OCI-LY7 (cell line): Measurements from ENCODE around the gene CATSPER1. TPM values are rescaled to one million over a fixed set of nuclear protein-coding genes. Genes with fewer than 3 reads are reported as not detected.

Source experiments
- BruUV-seq: library from RNA; stranded (reverse); fragments of 400-500 nt; replicated peaks from 2 replicates; lab custom pipeline; 2021; lab: Mats Ljungman, UMichigan
- CTCF ChIA-PET: fragments of 300-600 bp; sonication (Branson Sonifier 250); formaldehyde crosslinking; loops from one replicate; lab custom pipeline; 2022; ENCODE audit warnings: antibody characterized with exemption; ENCODE audit not compliant: unreplicated experiment; lab: Charles Lee
- POLR2A ChIA-PET: fragments of 300-600 bp; sonication (Branson Sonifier 250); formaldehyde crosslinking; loops from one replicate; lab custom pipeline; 2022; ENCODE audit warnings: antibody characterized with exemption; lab: Charles Lee
- DNase-seq: peaks from one replicate; pipeline ENCODE4 v3.0.0-alpha.2; 2015; ENCODE audit warnings: low spot score
- H2AFZ ChIP-seq: fragments of 200-600 bp; sonication (generic), shearing (Covaris generic); 2 replicates; pipeline ENCODE4 v1.6.1; 2014; ENCODE audit warnings: mild to moderate bottlenecking, antibody characterized with exemption, low read length, moderate library complexity
- H3K27ac ChIP-seq: fragments of 200-600 bp; sonication (generic); 2 replicates; pipeline ENCODE4 v1.5.1; 2014; ENCODE audit warnings: mixed run types, low read depth, mild to moderate bottlenecking, moderate library complexity, low read length, inconsistent platforms; ENCODE audit not compliant: poor library complexity, severe bottlenecking
- H3K36me3 ChIP-seq: fragments of 200-600 bp; sonication (generic); 2 replicates; pipeline ENCODE4 v1.6.1; 2014; ENCODE audit warnings: mild to moderate bottlenecking, antibody characterized with exemption, low read length, moderate library complexity, mixed read lengths; ENCODE audit not compliant: insufficient read depth
- H3K4me1 ChIP-seq: fragments of 200-600 bp; sonication (generic); 2 replicates; pipeline ENCODE4 v1.5.1; 2014; ENCODE audit warnings: mild to moderate bottlenecking, low read length; ENCODE audit not compliant: insufficient read depth, poor library complexity, severe bottlenecking
- H3K4me2 ChIP-seq: fragments of 200-600 bp; sonication (generic); 2 replicates; pipeline ENCODE4 v1.6.1; 2014; ENCODE audit warnings: mild to moderate bottlenecking, low read length
- H3K4me3 ChIP-seq: fragments of 200-600 bp; sonication (generic); 2 replicates; pipeline ENCODE4 v1.5.1; 2014; ENCODE audit warnings: mild to moderate bottlenecking, low read depth, low read length; ENCODE audit not compliant: poor library complexity, severe bottlenecking
- H3K79me2 ChIP-seq: fragments of 200-600 bp; sonication (generic); 2 replicates; pipeline ENCODE4 v1.6.1; 2016; ENCODE audit warnings: low read depth, mild to moderate bottlenecking, low read length, moderate library complexity, mixed read lengths; ENCODE audit not compliant: insufficient read depth
- H3K9me2 ChIP-seq: fragments of 200-600 bp; sonication (generic); 2 replicates; pipeline ENCODE4 v1.6.1; 2016; ENCODE audit warnings: mild to moderate bottlenecking, low read length, mixed read lengths; ENCODE audit not compliant: insufficient read depth
- H3K9me3 ChIP-seq: fragments of 200-600 bp; sonication (generic); 2 replicates; pipeline ENCODE4 v1.6.1; 2014; ENCODE audit warnings: mild to moderate bottlenecking, mixed run types, low read length, mixed read lengths
- H4K20me1 ChIP-seq: fragments of 200-600 bp; sonication (generic); 2 replicates; pipeline ENCODE4 v1.6.1; 2014; ENCODE audit warnings: mild to moderate bottlenecking, antibody characterized with exemption, low read length, moderate library complexity, mixed read lengths; ENCODE audit not compliant: insufficient read depth
- EZH2phosphoT487 ChIP-seq: fragments of 200-600 bp; sonication (generic); IDR thresholded peaks from 2 replicates; pipeline ENCODE4 v1.6.1; 2018; ENCODE audit warnings: low read depth, borderline replicate concordance, mild to moderate bottlenecking, mixed run types, antibody characterized with exemption, low read length, moderate library complexity, mixed read lengths
- intact Hi-C: fragments of 100-400 bp; cut with micrococcal nuclease; formaldehyde crosslinking; loops from one replicate; pipeline ENCODE4 v1.10.0; 2022; ENCODE audit not compliant: unreplicated experiment
- total RNA-seq, 2 experiments: library from RNA; depleted of rRNA in 1 of 2; stranded (reverse); fragments of >200 nt in 1 of 2; shearing (Covaris generic) in 1 of 2; gene quantifications; 2 replicates each; pipeline ENCODE4 v1.2.3, GENCODE V29; 2014 to 2022
- TF ChIP-seq, protein P1 (sequence below): fragments of 200-600 bp; sonication (generic); conservative IDR thresholded peaks from 2 replicates; pipeline ENCODE4 v1.5.1; 2014; ENCODE audit warnings: mild to moderate bottlenecking, antibody characterized with exemption, low read length, moderate library complexity, mixed read lengths

The CATSPER1 gene
- total RNA-seq, 2 experiments from 2014 or later = not detected

DNA sequence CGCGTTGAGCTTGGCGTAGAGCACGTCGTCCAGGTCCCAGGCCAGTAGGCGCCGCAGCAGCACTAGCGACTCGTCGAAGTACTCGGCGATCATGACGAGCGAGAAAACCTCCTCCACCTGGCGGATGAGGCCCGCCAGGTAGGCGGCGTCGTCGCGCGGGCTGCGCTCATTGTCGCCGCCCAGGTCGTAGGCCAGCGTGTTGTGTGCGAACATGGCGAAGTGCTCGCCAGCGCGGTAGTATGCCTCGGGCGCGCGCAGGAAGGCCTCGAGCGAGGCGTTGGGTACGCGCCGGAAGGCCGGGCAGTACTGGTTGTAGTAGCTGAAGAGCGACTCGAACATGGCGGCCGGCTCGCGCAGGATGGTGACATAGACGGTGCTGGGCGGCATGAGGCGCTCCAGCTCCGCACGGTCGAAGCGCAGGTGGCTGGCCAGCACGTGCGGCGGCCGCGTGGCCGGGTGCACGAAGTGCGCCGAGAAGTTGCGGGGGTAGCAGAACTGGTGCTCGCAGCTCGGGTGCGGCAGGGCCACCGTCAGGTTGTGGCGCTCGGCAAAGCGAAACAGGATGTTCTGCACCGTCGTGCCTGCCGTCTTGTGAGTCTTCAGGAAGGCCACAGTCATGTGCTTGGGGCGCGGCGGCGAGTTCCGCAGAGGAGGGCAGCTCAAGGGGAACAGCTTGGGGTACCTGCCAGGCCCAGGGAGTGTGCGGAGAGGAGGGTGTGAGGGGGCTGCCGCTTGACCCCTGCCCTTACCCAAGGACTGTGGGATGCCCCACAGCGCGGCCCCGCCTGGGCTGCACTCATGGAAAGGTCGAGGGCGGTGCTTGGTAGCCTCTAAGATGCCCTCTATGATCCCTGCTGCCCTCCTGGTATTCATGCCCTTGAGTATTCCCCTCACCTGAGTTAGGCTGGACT lies 17.0 kb upstream of the CATSPER1 start:
- no peaks in the 10 kb centered on the region for H3K36me3 ChIP-seq
- POLR2A ChIA-PET = no interaction called here

DNA sequence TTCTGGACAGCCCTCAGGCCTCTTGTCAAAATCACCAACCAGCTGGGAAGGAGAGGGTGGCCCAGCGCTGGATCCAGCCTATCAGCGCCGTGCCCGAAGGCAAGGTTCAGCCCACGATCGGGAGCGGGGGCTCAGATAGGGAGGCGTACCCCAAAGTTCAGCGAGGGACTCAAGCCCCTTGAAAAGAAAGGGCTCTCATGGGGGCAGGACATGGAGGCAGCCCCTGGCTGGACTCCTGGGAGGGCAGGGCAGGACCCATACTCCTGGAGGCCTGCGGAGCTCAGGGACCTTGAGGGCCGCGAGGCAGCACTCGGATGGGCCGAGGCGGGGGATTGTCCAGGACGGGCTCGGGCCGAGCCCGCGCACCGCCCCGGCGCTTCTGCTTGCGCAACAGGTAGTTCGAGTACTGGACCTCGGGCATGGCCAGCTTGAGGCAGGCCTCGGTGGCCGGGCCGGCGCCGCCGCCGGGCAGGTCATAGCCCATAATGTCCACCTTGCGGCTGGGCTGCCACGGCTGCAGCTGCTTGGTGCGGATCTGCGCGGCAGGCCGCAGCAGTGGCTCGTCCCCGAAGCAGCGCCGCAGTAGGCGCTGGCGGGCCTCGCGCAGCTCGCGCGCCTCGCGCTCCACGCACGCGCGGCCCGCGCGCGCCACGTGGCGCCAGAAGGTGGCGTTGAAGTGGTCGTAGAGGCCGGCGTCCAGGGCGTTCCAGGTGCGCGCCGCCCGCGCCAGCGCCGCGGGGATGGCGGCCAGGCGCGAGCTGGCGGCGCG lies 16.1 kb upstream of the CATSPER1 start:
- no peaks in the 10 kb centered on the region for H3K79me2 ChIP-seq
- no peak overlapping the region for H3K27ac ChIP-seq
- TF ChIP-seq EZH2phosphoT487 = no peak
- TF ChIP-seq, protein P1, sequence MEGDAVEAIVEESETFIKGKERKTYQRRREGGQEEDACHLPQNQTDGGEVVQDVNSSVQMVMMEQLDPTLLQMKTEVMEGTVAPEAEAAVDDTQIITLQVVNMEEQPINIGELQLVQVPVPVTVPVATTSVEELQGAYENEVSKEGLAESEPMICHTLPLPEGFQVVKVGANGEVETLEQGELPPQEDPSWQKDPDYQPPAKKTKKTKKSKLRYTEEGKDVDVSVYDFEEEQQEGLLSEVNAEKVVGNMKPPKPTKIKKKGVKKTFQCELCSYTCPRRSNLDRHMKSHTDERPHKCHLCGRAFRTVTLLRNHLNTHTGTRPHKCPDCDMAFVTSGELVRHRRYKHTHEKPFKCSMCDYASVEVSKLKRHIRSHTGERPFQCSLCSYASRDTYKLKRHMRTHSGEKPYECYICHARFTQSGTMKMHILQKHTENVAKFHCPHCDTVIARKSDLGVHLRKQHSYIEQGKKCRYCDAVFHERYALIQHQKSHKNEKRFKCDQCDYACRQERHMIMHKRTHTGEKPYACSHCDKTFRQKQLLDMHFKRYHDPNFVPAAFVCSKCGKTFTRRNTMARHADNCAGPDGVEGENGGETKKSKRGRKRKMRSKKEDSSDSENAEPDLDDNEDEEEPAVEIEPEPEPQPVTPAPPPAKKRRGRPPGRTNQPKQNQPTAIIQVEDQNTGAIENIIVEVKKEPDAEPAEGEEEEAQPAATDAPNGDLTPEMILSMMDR = no peak
- H3K4me2 ChIP-seq = no peak overlapping the region
- POLR2A ChIA-PET = no interaction called here
- no peak overlapping the region for H2AFZ ChIP-seq
- no peak for DNase-seq
- H3K9me2 ChIP-seq = no peaks in the 10 kb centered on the region
- no TSS peak for BruUV-seq
- no peaks in the 10 kb centered on the region for H4K20me1 ChIP-seq
- CTCF ChIA-PET = interaction anchor here (0.5 kb wide), 1 partner anchor 9 kb away, joined by 4 read pairs; no protein-coding TSS in a partner anchor
- H3K4me1 ChIP-seq = peaks cover 15% of the 10 kb centered on the region
- no peak overlapping the region for H3K4me3 ChIP-seq
- intact Hi-C loops = no loop called here
- H3K36me3 ChIP-seq = no peaks in the 10 kb centered on the region
- H3K9me3 ChIP-seq = no peaks in the 10 kb centered on the region

More for the DNA sequence above, 17.0 kb upstream of the CATSPER1 start:
- DNase-seq = no peak
- Histone ChIP-seq H3K9me3 (no peaks in the 10 kb centered on the region), H3K4me2 (no peak overlapping the region), H2AFZ (no peak overlapping the region), H3K27ac (no peak overlapping the region), H3K4me3 (no peak overlapping the region), H3K4me1 (peaks cover 15% of the 10 kb centered on the region), H3K9me2 (no peaks in the 10 kb centered on the region), H3K79me2 (no peaks in the 10 kb centered on the region), H4K20me1 (no peaks in the 10 kb centered on the region)
- intact Hi-C loops = no loop called here
- no TSS peak for BruUV-seq
- TF ChIP-seq, protein P1 = no peak
- no peak for TF ChIP-seq EZH2phosphoT487
- CTCF ChIA-PET = interaction anchor here (0.5 to 1.9 kb wide), 2 partner anchors 8 to 73 kb away, joined by 4 read pairs; no protein-coding TSS in a partner anchor
